ENCODE data around the gene TRIM5.
"Not testable (repeated sequence)": the region's sequence is repeated elsewhere in the genome, so short reads cannot be mapped to it uniquely, and the experiment has no call there.

TRIM5 gene

DNA sequence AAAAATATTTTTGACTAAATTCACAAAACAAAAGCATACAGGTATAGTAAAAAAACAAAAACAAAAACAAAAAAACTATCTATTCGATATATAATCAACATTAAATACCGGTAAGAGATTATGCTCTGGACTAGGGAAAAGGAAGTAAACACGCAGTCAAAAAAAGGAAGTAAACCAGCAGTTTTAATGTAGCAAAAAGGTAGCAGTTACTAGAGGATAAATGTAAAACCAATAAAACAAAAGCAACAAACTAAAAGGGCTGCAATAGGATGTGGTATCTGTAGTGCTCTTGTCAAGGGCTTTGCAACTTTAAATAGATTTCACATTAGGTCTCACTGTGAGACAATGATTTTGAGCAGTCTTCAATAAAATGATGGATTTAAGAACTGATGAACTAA lies 7.1 kb upstream of the TRIM5 start:
- peak overlapping the region; percentile 53 to 73 for H3K4me3 ChIP-seq (ENCODE audit: low read depth in 1 of 2, low read length in 1 of 2)
- TF ChIP-seq, protein P1, sequence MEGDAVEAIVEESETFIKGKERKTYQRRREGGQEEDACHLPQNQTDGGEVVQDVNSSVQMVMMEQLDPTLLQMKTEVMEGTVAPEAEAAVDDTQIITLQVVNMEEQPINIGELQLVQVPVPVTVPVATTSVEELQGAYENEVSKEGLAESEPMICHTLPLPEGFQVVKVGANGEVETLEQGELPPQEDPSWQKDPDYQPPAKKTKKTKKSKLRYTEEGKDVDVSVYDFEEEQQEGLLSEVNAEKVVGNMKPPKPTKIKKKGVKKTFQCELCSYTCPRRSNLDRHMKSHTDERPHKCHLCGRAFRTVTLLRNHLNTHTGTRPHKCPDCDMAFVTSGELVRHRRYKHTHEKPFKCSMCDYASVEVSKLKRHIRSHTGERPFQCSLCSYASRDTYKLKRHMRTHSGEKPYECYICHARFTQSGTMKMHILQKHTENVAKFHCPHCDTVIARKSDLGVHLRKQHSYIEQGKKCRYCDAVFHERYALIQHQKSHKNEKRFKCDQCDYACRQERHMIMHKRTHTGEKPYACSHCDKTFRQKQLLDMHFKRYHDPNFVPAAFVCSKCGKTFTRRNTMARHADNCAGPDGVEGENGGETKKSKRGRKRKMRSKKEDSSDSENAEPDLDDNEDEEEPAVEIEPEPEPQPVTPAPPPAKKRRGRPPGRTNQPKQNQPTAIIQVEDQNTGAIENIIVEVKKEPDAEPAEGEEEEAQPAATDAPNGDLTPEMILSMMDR (IDR thresholded peaks at IDR 0.05) = no peak
- peak overlapping the region; percentile 84 for H3K27ac ChIP-seq
- peaks cover 39 to 40% of the 10 kb centered on the region in 2 experiments for H3K4me1 ChIP-seq (ENCODE audit: control insufficient read depth in 1 of 2, insufficient read depth in 1 of 2, low read depth in 1 of 2, low read length in 1 of 2)
- H3K9me3 ChIP-seq = no peaks in the 10 kb centered on the region
- H3K36me3 ChIP-seq = peaks cover 8% of the 10 kb centered on the region
- H3K27me3 ChIP-seq = no peaks in the 10 kb centered on the region

DNA sequence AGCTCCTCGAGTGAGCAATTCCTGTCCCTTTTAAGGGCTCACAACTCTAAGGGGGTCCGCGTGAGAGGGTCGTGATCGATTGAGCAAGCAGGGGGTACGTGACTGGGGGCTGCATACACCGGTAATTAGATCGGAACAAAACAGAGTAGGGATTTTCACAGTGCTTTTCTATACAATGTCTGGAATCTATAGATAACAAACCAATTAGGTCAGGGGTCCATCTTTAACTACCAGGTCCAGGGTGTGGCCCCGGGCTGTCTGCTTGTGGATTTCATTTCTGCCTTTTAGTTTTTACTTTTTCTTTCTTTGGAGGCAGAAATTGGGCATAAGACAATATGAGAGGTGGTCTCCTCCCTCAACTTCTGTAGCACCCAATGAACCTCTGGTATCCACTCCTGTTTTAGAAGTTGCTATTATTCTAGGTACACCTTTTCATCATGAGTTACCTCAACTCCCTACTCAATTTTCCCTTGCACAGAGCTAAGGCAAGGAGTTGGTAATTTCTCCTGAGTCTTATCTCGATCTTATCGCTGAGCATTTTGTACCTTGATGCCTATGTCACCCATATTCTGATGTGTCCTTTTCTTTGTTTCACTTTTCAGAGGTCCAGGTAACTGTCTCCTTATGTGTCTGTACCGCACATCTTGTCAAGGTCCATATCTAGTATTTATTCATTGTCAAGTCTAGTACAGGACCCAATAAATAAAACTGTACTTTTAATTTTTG lies 6.5 kb upstream of the TRIM5 start:
- H3K9me3 ChIP-seq, H3K36me3 ChIP-seq, H3K27me3 ChIP-seq: not testable (repeated sequence)
- peak overlapping the region; percentile 84 for H3K27ac ChIP-seq
- H3K4me3 ChIP-seq (ENCODE audit: low read depth in 1 of 2, low read length in 1 of 2) = peak overlapping the region; percentile 53 to 73
- peaks cover 39 to 40% of the 10 kb centered on the region in 2 experiments for H3K4me1 ChIP-seq (ENCODE audit: control insufficient read depth in 1 of 2, insufficient read depth in 1 of 2, low read depth in 1 of 2, low read length in 1 of 2)

DNA sequence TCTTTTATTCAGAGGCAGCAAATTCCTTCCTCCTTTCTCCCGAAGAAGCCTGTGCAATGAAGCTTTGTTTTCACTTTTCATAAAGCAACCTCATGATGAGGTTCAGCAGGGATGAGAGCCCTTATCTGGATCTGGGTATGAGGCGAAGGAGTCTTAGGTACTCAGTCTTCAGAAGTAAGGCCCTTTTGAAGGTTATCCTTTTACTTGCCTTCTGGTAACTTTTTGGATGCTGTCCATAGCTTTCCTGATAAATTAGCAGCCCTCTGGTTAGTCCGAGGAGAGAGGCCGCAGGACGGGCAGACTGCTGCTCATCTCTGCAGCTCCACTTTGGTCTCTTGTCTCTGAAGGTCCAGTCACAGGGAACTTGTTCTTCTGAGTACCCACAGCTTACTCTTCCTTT lies 5.9 kb upstream of the TRIM5 start:
- H3K27me3 ChIP-seq = no peaks in the 10 kb centered on the region
- TF ChIP-seq, protein P1 (IDR thresholded peaks at IDR 0.05) = no peak
- H3K4me3 ChIP-seq (ENCODE audit: low read depth in 1 of 2, low read length in 1 of 2) = peak overlapping the region; percentile 53 to 73
- no peaks in the 10 kb centered on the region for H3K36me3 ChIP-seq
- peak overlapping the region; percentile 84 for H3K27ac ChIP-seq
- peaks cover 39 to 40% of the 10 kb centered on the region in 2 experiments for H3K4me1 ChIP-seq (ENCODE audit: control insufficient read depth in 1 of 2, insufficient read depth in 1 of 2, low read depth in 1 of 2, low read length in 1 of 2)
- no peaks in the 10 kb centered on the region for H3K9me3 ChIP-seq

DNA sequence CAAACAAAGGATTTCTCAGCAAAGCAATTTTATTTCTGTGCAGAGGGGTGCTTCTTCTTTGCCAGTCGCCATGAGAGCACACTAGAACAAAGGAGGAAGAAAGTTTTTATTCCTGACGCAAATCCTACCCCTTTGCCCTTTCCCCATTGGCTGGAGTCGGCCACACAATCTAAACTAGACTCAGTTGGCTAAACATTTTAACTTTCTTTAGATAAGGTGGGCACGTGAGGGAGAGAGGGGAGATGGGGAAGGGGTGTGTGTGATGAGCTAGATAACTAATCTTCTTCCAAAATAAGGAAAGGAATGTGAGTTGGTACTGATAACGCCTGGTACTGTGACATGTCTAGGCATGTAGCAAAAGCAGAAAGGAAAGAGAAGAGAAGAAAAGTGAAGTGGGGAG lies 5.3 kb upstream of the TRIM5 start:
- H3K27me3 ChIP-seq = no peaks in the 10 kb centered on the region
- TF ChIP-seq, protein P1 (IDR thresholded peaks at IDR 0.05) = no peak
- no peaks in the 10 kb centered on the region for H3K9me3 ChIP-seq
- H3K27ac ChIP-seq = peak overlapping the region; percentile 84
- H3K4me1 ChIP-seq (ENCODE audit: control insufficient read depth in 1 of 2, insufficient read depth in 1 of 2, low read depth in 1 of 2, low read length in 1 of 2) = peaks cover 42 to 43% of the 10 kb centered on the region in 2 experiments
- no peaks in the 10 kb centered on the region for H3K36me3 ChIP-seq
- H3K4me3 ChIP-seq (ENCODE audit: low read depth in 1 of 2, low read length in 1 of 2) = peak overlapping the region; percentile 53 to 73

DNA sequence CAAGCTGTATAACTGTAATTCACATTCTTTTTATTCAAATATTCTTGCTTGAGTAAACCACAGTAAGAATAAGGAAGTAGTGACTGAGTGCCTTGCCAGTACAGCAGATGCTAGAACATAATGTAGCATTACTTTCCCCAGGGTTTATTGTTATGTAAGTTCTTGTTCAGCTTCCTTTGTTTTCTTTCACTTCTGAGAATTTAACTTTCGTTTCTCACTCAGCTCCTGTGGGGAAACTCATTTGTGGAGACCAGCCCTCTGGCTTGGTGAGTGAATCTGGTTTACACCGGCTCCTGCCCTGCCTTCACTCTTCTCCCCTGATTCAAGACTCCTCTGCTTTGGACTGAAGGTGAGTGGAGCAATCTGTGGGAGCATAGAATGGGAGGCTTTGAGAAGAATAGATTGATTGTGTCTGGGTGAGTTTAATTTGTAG lies 4.7 kb upstream of the TRIM5 start, which contains the start of gene TRIM22:
TRIM22 (plus strand) TSS at position 240 of the 433 bp plus-strand sequence. CDS start 6,443 bp downstream, outside the sequence.
- H3K4me3 ChIP-seq (ENCODE audit: low read depth in 1 of 2, low read length in 1 of 2) = peak within 1 kb of the TSS; percentile 53 to 73
- TF ChIP-seq, protein P1 (IDR thresholded peaks at IDR 0.05) = no peak
- H3K27me3 ChIP-seq = no peaks in the 10 kb centered on the region
- H3K9me3 ChIP-seq = no peaks in the 10 kb centered on the region
- H3K4me1 ChIP-seq (ENCODE audit: control insufficient read depth in 1 of 2, insufficient read depth in 1 of 2, low read depth in 1 of 2, low read length in 1 of 2) = peaks cover 46 to 48% of the 10 kb centered on the region in 2 experiments
- peak within 1 kb of the TSS; percentile 84 for H3K27ac ChIP-seq
- H3K36me3 ChIP-seq = no peaks in the 10 kb centered on the region

DNA sequence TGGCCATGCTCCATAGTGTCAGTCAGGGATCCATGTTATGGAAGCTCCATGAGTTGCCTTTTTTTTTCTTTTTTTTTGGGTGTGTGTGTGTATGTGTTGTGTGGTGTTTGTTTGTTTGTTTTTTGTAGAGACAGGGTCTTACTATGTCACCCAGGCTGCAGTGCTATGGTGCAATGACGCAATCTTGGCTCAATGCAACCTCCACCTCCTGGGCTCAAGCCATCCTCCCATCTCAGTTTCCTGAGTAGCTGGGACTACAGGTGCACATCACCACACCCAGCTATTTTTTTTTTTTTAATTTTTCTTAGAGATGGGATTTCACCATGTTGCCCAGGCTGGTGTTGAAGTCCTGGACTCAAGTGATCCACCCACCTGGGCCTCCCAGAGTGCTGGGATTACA lies 3.6 kb upstream of the TRIM5 start:
- Histone ChIP-seq H3K27me3 (no peaks in the 10 kb centered on the region), H3K36me3 (no peaks in the 10 kb centered on the region), H3K27ac (peak overlapping the region; percentile 84), H3K4me1 (ENCODE audit: control insufficient read depth in 1 of 2, insufficient read depth in 1 of 2, low read depth in 1 of 2, low read length in 1 of 2) (peaks cover 52 to 55% of the 10 kb centered on the region in 2 experiments), H3K9me3 (no peaks in the 10 kb centered on the region), H3K4me3 (ENCODE audit: low read depth in 1 of 2, low read length in 1 of 2) (no peak overlapping the region)
- TF ChIP-seq, protein P1 (IDR thresholded peaks at IDR 0.05) = no peak
